ENCODE data around the gene NAPG.

NAPG gene

GRCh38 chr18:10523544-10523943 is 2.3 kb upstream of the NAPG start:
- no peaks in the 10 kb centered on the region for H3K27me3 ChIP-seq (ENCODE audit: control insufficient read depth in 1 of 2, insufficient read depth in 2 of 2, low read length in 2 of 2)
- H3K27ac ChIP-seq (ENCODE audit: low read depth, low read length), result no peak overlapping the region
- H3K9me3 ChIP-seq (ENCODE audit: control insufficient read depth in 1 of 2, low read length in 2 of 2), result no peaks in the 10 kb centered on the region
- H3K4me1 ChIP-seq (ENCODE audit: control insufficient read depth in 1 of 2, insufficient read depth in 2 of 2, low read length in 2 of 2), result peaks cover 12 to 15% of the 10 kb centered on the region in 2 donors
- no peaks in the 10 kb centered on the region for H3K36me3 ChIP-seq (ENCODE audit: control insufficient read depth in 1 of 2, insufficient read depth in 2 of 2, low read length in 2 of 2)
- H3K9ac ChIP-seq (ENCODE audit: low read depth in 1 of 2, low read length in 2 of 2), result no peak overlapping the region
- no peak overlapping the region for H3K4me3 ChIP-seq (ENCODE audit: low read depth in 1 of 2, low read length in 2 of 2)

- Histone ChIP-seq H3K4me3 (ENCODE audit: low read depth in 1 of 2, low read length in 2 of 2) (peak overlapping the region; percentile 94 to 98), H3K9me3 (ENCODE audit: control insufficient read depth in 1 of 2, low read length in 2 of 2) (no peaks in the 10 kb centered on the region), H3K4me1 (ENCODE audit: control insufficient read depth in 1 of 2, insufficient read depth in 2 of 2, low read length in 2 of 2) (peaks cover 13 to 14% of the 10 kb centered on the region in 2 donors), H3K9ac (ENCODE audit: low read depth in 1 of 2, low read length in 2 of 2) (peak overlapping the region in 1 of 2 donors; percentile 76), H3K27me3 (ENCODE audit: control insufficient read depth in 1 of 2, insufficient read depth in 2 of 2, low read length in 2 of 2) (no peaks in the 10 kb centered on the region), H3K27ac (ENCODE audit: low read depth, low read length) (no peak overlapping the region), H3K36me3 (ENCODE audit: control insufficient read depth in 1 of 2, insufficient read depth in 2 of 2, low read length in 2 of 2) (no peaks in the 10 kb centered on the region)
Observed at GRCh38 chr18:10524507-10525370, 1.1 kb upstream of the NAPG start.

DNA sequence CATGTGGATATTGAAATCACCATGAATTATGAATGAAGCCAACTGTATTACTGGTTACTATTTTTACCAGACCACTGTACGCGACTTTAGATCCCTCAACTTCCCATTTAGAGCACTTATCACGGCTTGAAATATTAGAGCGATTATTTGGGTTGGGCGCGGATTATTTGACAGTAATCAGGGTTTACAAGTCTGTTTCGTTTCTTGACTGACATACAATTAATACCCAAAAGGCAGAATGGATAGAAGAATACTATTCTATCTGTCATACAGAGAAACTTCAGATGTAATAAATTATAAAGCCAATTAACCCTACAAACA is 496 bp upstream of the NAPG start:
- Histone ChIP-seq H3K27ac (ENCODE audit: low read depth, low read length) (no peak overlapping the region), H3K4me1 (ENCODE audit: control insufficient read depth in 1 of 2, insufficient read depth in 2 of 2, low read length in 2 of 2) (peaks cover 14 to 16% of the 10 kb centered on the region in 2 donors), H3K27me3 (ENCODE audit: control insufficient read depth in 1 of 2, insufficient read depth in 2 of 2, low read length in 2 of 2) (no peaks in the 10 kb centered on the region), H3K9ac (ENCODE audit: low read depth in 1 of 2, low read length in 2 of 2) (peak overlapping the region in 1 of 2 donors; percentile 76), H3K4me3 (ENCODE audit: low read depth in 1 of 2, low read length in 2 of 2) (peak overlapping the region; percentile 94 to 98), H3K36me3 (ENCODE audit: control insufficient read depth in 1 of 2, insufficient read depth in 2 of 2, low read length in 2 of 2) (no peaks in the 10 kb centered on the region), H3K9me3 (ENCODE audit: control insufficient read depth in 1 of 2, low read length in 2 of 2) (no peaks in the 10 kb centered on the region)

GRCh38 chr18:10526561-10526949 is 728 bp downstream of the NAPG start:
- Histone ChIP-seq H3K4me3 (ENCODE audit: low read depth in 1 of 2, low read length in 2 of 2) (peak overlapping the region; percentile 94 to 98), H3K27me3 (ENCODE audit: control insufficient read depth in 1 of 2, insufficient read depth in 2 of 2, low read length in 2 of 2) (no peaks in the 10 kb centered on the region), H3K27ac (ENCODE audit: low read depth, low read length) (no peak overlapping the region), H3K9ac (ENCODE audit: low read depth in 1 of 2, low read length in 2 of 2) (peak overlapping the region; percentile 76 to 87), H3K9me3 (ENCODE audit: control insufficient read depth in 1 of 2, low read length in 2 of 2) (no peaks in the 10 kb centered on the region), H3K36me3 (ENCODE audit: control insufficient read depth in 1 of 2, insufficient read depth in 2 of 2, low read length in 2 of 2) (no peaks in the 10 kb centered on the region), H3K4me1 (ENCODE audit: control insufficient read depth in 1 of 2, insufficient read depth in 2 of 2, low read length in 2 of 2) (peaks cover 14 to 17% of the 10 kb centered on the region in 2 donors)

- Histone ChIP-seq H3K27me3 (ENCODE audit: control insufficient read depth in 1 of 2, insufficient read depth in 2 of 2, low read length in 2 of 2) (no peaks in the 10 kb centered on the region), H3K36me3 (ENCODE audit: control insufficient read depth in 1 of 2, insufficient read depth in 2 of 2, low read length in 2 of 2) (no peaks in the 10 kb centered on the region), H3K9ac (ENCODE audit: low read depth in 1 of 2, low read length in 2 of 2) (no peak overlapping the region), H3K4me1 (ENCODE audit: control insufficient read depth in 1 of 2, insufficient read depth in 2 of 2, low read length in 2 of 2) (peaks cover 14 to 17% of the 10 kb centered on the region in 2 donors), H3K27ac (ENCODE audit: low read depth, low read length) (no peak overlapping the region), H3K4me3 (ENCODE audit: low read depth in 1 of 2, low read length in 2 of 2) (peak overlapping the region in 1 of 2 donors; percentile 9), H3K9me3 (ENCODE audit: control insufficient read depth in 1 of 2, low read length in 2 of 2) (no peaks in the 10 kb centered on the region)
Observed at GRCh38 chr18:10528439-10528838, 2.6 kb downstream of the NAPG start.

GRCh38 chr18:10530002-10530401 is 4.2 kb downstream of the NAPG start:
- Histone ChIP-seq H3K36me3 (ENCODE audit: control insufficient read depth in 1 of 2, insufficient read depth in 2 of 2, low read length in 2 of 2) (peaks cover 0 to 8% of the 10 kb centered on the region in 2 donors), H3K9ac (ENCODE audit: low read depth in 1 of 2, low read length in 2 of 2) (no peak overlapping the region), H3K4me3 (ENCODE audit: low read depth in 1 of 2, low read length in 2 of 2) (no peak overlapping the region), H3K4me1 (ENCODE audit: control insufficient read depth in 1 of 2, insufficient read depth in 2 of 2, low read length in 2 of 2) (peaks cover 14 to 15% of the 10 kb centered on the region in 2 donors), H3K9me3 (ENCODE audit: control insufficient read depth in 1 of 2, low read length in 2 of 2) (no peaks in the 10 kb centered on the region), H3K27me3 (ENCODE audit: control insufficient read depth in 1 of 2, insufficient read depth in 2 of 2, low read length in 2 of 2) (no peaks in the 10 kb centered on the region), H3K27ac (ENCODE audit: low read depth, low read length) (no peak overlapping the region)

GRCh38 chr18:10530852-10531251 is 5.0 kb downstream of the NAPG start:
- Histone ChIP-seq H3K4me1 (ENCODE audit: control insufficient read depth in 1 of 2, insufficient read depth in 2 of 2, low read length in 2 of 2) (peaks cover 7 to 14% of the 10 kb centered on the region in 2 donors), H3K36me3 (ENCODE audit: control insufficient read depth in 1 of 2, insufficient read depth in 2 of 2, low read length in 2 of 2) (peaks cover 0 to 8% of the 10 kb centered on the region in 2 donors), H3K27me3 (ENCODE audit: control insufficient read depth in 1 of 2, insufficient read depth in 2 of 2, low read length in 2 of 2) (no peaks in the 10 kb centered on the region), H3K9ac (ENCODE audit: low read depth in 1 of 2, low read length in 2 of 2) (no peak overlapping the region), H3K27ac (ENCODE audit: low read depth, low read length) (no peak overlapping the region), H3K4me3 (ENCODE audit: low read depth in 1 of 2, low read length in 2 of 2) (no peak overlapping the region), H3K9me3 (ENCODE audit: control insufficient read depth in 1 of 2, low read length in 2 of 2) (no peaks in the 10 kb centered on the region)

DNA sequence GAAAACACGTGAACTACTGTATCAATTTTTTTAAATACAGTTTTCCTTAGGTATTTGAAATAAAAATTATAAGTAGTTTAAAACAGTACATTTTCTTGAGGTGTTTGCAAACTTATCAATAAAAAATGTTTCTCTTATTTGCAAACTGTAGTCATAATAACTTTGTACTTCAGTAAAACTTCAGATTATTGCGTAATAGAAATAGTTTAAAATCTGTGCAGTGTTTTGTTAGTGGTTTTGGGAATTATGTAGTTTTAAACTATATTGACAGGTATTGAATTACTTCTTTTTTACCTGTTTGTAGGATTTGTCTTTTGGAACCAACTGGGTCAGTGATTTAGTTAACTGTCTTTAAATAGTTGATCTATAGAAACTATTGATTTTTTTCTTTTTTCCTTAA is 7.3 kb downstream of the NAPG start:
- Histone ChIP-seq H3K4me3 (ENCODE audit: low read depth in 1 of 2, low read length in 2 of 2) (no peak overlapping the region), H3K36me3 (ENCODE audit: control insufficient read depth in 1 of 2, insufficient read depth in 2 of 2, low read length in 2 of 2) (peaks cover 0 to 14% of the 10 kb centered on the region in 2 donors), H3K4me1 (ENCODE audit: control insufficient read depth in 1 of 2, insufficient read depth in 2 of 2, low read length in 2 of 2) (peaks cover 4 to 6% of the 10 kb centered on the region in 2 donors), H3K27ac (ENCODE audit: low read depth, low read length) (no peak overlapping the region), H3K9me3 (ENCODE audit: control insufficient read depth in 1 of 2, low read length in 2 of 2) (no peaks in the 10 kb centered on the region), H3K9ac (ENCODE audit: low read depth in 1 of 2, low read length in 2 of 2) (no peak overlapping the region), H3K27me3 (ENCODE audit: control insufficient read depth in 1 of 2, insufficient read depth in 2 of 2, low read length in 2 of 2) (no peaks in the 10 kb centered on the region)

GRCh38 chr18:10536280-10536679 is 10.5 kb downstream of the NAPG start:
- no peak overlapping the region for H3K4me3 ChIP-seq (ENCODE audit: low read depth in 1 of 2, low read length in 2 of 2)
- no peak overlapping the region for H3K9ac ChIP-seq (ENCODE audit: low read depth in 1 of 2, low read length in 2 of 2)
- H3K27me3 ChIP-seq (ENCODE audit: control insufficient read depth in 1 of 2, insufficient read depth in 2 of 2, low read length in 2 of 2), result no peaks in the 10 kb centered on the region
- H3K36me3 ChIP-seq (ENCODE audit: control insufficient read depth in 1 of 2, insufficient read depth in 2 of 2, low read length in 2 of 2), result peaks cover 9 to 37% of the 10 kb centered on the region in 2 donors
- no peaks in the 10 kb centered on the region for H3K4me1 ChIP-seq (ENCODE audit: control insufficient read depth in 1 of 2, insufficient read depth in 2 of 2, low read length in 2 of 2)
- H3K27ac ChIP-seq (ENCODE audit: low read depth, low read length), result no peak overlapping the region
- no peaks in the 10 kb centered on the region for H3K9me3 ChIP-seq (ENCODE audit: control insufficient read depth in 1 of 2, low read length in 2 of 2)

- H3K36me3 ChIP-seq (ENCODE audit: control insufficient read depth in 1 of 2, insufficient read depth in 2 of 2, low read length in 2 of 2), result peaks cover 17 to 47% of the 10 kb centered on the region in 2 donors
- no peak overlapping the region for H3K4me3 ChIP-seq (ENCODE audit: low read depth in 1 of 2, low read length in 2 of 2)
- H3K9me3 ChIP-seq (ENCODE audit: control insufficient read depth in 1 of 2, low read length in 2 of 2), result no peaks in the 10 kb centered on the region
- H3K4me1 ChIP-seq (ENCODE audit: control insufficient read depth in 1 of 2, insufficient read depth in 2 of 2, low read length in 2 of 2), result no peaks in the 10 kb centered on the region
- no peak overlapping the region for H3K27ac ChIP-seq (ENCODE audit: low read depth, low read length)
- no peak overlapping the region for H3K9ac ChIP-seq (ENCODE audit: low read depth in 1 of 2, low read length in 2 of 2)
- H3K27me3 ChIP-seq (ENCODE audit: control insufficient read depth in 1 of 2, insufficient read depth in 2 of 2, low read length in 2 of 2), result no peaks in the 10 kb centered on the region
Observed at GRCh38 chr18:10537765-10538164, 11.9 kb downstream of the NAPG start.
